Stimulated activated CD8-positive, alpha-beta memory T cell treated with anti-CD3 and anti-CD28 coated beads, Interleukin-4, amount 100 ng/mL, for 1 hour (primary cell): ENCODE measurements around the gene ITPRID2.
"Not testable (repeated sequence)": the region's sequence is repeated elsewhere in the genome, so short reads cannot be mapped to it uniquely, and the experiment has no call there.

ENCODE experiments used
- DNase-seq, 2 donors: peaks; one replicate each; pipeline ENCODE4 v3.0.0-alpha.2; 2020; ENCODE audit warnings: low read depth in 2 of 2, low spot score in 1 of 2

Gene ITPRID2

DNA sequence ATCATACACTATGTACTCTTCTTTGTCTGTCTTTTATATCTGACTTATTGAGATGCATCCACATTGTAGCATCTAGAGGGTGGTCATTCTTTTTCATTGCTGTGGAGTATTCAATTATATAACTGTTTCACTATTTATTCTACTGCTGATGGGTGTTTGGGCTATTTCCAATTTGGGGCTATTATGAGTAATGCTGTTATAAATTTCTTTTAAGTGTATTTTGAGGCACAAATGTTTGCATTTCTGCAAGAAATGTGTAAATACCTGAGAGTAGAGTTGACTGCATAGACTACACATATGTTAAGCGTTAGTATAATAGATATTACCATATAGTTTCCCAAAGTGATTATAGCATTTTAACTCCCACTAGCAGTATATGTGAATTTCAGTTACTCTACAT is 67.2 kb downstream of the ITPRID2 start:
- no peak for DNase-seq

DNA sequence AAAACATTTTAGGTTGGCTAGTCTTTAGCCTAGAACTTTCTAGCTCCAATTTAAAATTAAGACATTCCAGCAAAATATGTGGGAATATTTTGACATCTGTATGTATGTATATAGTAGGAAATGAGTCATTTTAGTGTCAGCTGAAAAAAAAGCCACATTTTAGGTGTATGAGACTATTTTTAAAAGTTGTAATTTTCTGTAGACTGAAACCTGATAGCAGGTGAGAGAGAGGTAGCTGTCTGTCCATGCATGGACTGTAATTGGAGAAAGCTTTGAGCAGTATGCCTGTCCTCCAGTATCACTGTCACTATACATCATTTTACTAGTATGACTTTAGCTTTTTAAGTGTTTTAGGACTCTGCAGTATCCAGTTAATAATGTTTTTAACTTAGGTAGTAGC is 68.0 kb downstream of the ITPRID2 start:
- no peak for DNase-seq

DNA sequence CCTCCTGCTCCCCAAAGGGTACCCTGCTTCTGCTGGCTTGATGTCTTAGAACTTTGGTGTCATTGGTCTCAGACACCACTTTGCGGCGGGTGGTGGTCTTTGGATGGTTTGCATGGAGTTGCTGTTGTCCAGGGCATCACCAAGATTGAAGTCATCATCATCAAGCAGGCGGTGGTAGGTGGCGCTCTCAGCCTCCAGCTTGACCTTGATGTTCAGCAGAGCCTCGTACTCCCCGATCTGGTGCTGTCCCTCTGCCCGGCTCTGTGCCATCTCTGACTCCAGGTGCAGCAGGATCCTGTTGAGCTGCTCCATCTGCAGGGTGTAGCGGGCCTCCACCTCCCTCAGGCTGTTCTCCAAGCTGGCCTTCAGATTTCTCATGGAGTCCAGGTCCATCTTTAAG is 69.6 kb downstream of the ITPRID2 start:
- DNase-seq, result not testable (repeated sequence)

DNA sequence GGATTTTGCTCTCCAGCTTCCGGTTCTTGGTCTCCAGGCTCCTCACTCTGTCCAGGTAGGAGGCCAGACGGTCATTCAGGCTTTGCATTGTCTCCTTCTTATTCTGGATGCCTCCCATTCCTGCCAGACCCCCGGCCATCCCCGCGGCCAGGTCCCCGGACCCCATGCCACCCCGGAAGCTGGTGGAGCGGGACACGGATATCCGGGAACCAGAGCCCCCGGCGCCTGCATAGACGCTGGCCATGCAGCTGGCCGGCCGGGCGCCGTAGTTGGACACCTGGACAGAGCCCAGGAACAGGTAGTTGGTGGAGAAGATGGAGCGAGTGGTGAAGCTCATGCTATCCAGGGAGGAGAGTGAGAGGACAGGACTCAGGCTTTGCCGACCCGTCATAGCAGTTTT is 70.6 kb downstream of the ITPRID2 start:
- no peak for DNase-seq

DNA sequence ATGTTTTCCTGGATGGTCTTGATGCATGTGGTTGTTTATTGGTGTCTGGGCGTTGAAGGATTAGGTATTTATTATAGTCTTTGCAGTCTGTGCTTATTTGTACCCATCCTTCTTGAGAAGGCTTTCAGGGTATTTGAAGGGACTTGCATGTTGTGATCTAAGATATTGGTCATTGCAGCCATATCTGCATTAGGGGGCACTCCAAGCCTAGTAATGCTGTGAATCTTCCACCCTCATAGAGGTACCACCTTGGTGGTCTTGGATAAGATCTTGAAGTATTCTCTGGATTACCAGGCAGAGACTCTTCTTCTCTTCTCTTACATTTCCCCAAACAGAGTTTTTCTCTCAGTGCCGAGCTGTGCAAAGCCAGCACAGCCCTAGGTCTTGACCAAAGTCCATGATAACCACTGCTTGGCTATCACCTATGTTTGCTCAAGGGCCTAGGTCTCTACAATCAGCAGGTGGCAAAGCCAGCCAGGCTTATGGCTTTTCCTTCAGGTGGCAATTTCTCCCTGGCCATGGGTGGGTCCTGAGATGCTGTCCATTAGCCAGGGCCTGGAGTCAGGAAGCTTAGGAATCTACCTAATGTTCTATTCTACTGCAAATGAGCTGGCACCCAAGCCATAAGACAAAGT is 78.7 kb downstream of the ITPRID2 start:
- DNase-seq, result no peak

DNA sequence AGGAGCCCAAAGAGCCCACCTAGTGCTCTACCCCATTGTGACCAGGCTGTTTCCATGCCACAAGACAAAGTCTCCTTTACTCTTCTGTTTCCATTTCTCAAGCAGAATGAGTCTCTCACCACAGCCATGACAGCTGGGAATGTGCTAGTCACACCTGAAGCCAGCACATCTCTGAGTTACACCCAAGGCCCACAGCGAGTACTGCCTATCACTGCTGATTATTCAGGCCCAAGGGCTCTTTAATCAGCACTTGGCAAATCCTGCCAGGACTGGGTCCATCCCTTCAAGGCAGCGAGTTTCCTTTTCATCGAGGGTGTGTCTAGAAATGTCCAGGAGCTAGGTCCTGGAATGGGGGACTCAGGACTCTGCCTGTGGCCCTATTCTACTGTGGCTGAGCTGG is 79.5 kb downstream of the ITPRID2 start:
- no peak for DNase-seq

DNA sequence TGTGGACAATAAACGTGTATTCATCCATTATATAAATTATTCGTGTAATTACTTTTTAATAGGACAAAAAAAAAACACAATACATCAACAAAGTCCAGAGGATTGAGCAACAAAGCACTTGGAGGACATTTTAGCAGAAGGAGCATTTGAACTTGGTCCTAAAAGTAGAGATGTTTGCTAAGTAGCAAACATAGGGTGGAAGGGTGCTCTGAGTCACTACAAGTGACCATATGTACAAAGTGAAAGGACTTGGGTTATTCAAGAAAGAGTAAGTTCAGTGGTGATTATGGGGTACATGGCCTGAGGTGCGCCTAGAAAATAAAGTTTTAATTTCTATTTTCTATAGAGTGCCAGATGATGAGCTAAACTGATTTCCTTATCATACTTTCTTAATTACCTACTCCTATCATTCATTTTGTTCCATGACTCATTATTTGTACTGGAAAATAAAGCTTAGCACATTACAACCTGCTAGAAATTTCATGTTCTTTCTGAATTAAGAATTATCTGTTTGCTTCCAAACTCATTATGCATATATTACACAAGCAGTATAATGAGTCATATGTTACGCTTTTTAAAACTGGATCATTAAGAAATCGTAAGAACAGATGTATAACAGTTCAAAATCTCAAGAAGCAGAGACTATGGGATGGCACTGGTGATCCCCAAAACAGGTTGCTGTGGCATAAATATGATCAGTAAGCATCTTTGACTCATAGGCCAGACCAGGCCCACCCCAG is 81.1 kb downstream of the ITPRID2 start:
- DNase-seq, result no peak

DNA sequence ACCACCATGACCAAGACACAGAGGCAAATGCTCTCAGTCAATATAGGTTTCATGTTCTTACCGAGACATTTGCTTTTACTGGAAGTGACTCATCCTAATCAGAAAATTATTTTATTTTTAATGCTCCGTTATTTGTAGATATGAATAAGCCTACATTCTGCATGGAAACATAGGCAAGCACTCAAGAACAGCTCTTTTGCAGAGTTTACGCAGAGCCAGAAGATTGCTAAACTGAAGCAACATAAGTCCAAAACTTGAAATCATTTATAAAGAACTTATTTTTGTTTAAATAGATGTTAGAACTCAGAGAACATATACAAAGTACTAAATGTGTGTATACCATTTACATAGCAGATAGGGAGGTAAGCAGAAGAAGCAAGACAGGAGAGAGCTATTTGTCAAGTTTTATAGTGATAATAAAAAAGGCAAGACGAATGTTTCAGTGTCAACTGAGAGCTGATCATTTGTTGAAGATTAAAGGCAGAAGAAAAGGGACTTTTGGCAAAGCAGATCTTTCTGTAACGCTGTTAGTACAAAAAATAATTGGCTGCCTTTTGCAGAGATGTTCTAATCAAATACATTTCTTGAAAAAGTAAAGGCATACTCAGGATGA is 81.7 kb downstream of the ITPRID2 start:
- no peak for DNase-seq

DNA sequence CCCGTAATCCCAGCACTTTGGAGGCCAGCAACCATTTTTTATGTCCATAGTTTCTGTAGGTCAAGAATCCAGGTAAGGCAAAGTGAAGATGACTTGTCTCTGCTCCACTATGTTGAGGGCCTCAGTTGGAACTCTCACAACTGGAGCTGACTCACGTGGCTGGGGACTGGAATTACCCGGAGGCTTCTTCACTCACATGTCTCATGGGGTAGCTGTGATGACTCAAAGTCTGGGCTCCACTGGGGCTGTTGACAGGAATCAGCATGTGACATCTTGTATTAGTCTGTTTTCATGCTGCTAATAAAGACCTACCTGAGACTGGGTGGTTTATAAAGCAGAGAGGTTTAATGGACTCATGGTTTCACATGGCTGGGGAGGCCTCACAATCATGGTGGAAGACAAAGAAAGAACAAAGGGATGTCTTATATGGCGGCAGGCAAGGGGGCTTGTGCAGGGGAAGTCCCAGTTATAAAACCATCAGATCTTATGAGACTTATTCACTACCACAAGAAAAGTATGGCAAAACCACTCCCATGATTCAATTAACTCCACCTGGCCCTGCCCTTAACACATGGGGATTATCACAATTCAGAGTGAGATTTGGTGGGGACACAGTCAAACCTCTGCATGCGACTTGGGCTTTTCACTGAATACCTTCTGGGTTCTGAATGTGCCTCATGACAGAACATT is 86.3 kb downstream of the ITPRID2 start:
- no peak for DNase-seq

DNA sequence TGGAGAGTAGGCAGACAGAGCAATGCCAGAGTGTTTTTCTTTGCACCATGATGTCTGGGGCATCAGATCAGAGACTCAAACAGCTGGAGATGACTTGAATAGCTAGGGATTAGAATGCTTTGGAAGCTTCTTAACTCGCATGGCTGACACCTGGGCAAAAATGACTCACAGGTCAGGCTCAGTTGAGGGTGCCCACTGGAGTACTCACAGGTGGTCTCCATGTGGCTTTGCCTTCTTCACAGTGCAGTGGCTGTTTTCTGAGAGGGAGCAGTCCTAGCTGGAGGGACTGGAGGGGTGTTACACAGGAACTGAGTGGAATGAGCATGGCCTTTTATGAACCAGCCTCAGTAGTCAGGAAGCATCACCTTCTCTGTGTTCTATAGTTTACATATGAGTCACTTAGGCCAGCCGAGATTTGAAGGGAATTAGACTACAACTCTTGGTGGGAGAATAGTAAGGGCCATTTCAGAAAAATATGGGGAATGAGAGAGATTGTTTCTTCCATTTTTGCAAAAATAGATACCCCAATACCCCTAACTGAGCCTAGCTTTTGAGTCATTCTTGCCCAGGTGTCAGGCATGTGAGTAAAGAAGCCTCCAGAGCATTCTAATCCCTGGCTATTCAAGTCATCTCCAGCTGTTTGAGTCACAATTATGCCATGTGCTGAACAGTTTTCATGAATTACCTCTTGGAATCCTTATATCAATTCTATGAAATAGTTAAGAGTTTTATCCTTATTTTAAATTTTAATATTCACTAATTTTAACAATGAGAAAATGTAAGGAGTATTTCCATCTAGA is 87.0 kb downstream of the ITPRID2 start:
- DNase-seq, result no peak
